HL-60 (cell line): ENCODE measurements around the gene ANGPTL1.

Source experiments
- POLR2AphosphoS5 ChIP-seq: IDR thresholded peaks from 2 replicates; pipeline ENCODE4 v1.6.1; 2012; ENCODE audit warnings: low read depth
- TF ChIP-seq, protein P1 (sequence below): IDR thresholded peaks from one replicate; pipeline ENCODE4 v1.5.1; 2011; ENCODE audit warnings: low read length, control low read depth, inconsistent platforms; ENCODE audit not compliant: insufficient read depth
- TF ChIP-seq, protein P2 (sequence below): IDR thresholded peaks from 2 replicates; pipeline ENCODE4 v1.6.1; 2012; ENCODE audit warnings: low read depth; ENCODE audit not compliant: insufficient replicate concordance

- TF ChIP-seq, protein P1, sequence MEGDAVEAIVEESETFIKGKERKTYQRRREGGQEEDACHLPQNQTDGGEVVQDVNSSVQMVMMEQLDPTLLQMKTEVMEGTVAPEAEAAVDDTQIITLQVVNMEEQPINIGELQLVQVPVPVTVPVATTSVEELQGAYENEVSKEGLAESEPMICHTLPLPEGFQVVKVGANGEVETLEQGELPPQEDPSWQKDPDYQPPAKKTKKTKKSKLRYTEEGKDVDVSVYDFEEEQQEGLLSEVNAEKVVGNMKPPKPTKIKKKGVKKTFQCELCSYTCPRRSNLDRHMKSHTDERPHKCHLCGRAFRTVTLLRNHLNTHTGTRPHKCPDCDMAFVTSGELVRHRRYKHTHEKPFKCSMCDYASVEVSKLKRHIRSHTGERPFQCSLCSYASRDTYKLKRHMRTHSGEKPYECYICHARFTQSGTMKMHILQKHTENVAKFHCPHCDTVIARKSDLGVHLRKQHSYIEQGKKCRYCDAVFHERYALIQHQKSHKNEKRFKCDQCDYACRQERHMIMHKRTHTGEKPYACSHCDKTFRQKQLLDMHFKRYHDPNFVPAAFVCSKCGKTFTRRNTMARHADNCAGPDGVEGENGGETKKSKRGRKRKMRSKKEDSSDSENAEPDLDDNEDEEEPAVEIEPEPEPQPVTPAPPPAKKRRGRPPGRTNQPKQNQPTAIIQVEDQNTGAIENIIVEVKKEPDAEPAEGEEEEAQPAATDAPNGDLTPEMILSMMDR = no peak
- TF ChIP-seq, protein P2, sequence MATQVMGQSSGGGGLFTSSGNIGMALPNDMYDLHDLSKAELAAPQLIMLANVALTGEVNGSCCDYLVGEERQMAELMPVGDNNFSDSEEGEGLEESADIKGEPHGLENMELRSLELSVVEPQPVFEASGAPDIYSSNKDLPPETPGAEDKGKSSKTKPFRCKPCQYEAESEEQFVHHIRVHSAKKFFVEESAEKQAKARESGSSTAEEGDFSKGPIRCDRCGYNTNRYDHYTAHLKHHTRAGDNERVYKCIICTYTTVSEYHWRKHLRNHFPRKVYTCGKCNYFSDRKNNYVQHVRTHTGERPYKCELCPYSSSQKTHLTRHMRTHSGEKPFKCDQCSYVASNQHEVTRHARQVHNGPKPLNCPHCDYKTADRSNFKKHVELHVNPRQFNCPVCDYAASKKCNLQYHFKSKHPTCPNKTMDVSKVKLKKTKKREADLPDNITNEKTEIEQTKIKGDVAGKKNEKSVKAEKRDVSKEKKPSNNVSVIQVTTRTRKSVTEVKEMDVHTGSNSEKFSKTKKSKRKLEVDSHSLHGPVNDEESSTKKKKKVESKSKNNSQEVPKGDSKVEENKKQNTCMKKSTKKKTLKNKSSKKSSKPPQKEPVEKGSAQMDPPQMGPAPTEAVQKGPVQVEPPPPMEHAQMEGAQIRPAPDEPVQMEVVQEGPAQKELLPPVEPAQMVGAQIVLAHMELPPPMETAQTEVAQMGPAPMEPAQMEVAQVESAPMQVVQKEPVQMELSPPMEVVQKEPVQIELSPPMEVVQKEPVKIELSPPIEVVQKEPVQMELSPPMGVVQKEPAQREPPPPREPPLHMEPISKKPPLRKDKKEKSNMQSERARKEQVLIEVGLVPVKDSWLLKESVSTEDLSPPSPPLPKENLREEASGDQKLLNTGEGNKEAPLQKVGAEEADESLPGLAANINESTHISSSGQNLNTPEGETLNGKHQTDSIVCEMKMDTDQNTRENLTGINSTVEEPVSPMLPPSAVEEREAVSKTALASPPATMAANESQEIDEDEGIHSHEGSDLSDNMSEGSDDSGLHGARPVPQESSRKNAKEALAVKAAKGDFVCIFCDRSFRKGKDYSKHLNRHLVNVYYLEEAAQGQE = no peak
- TF ChIP-seq POLR2AphosphoS5 = no peak
Observed at GRCh38 chr1:178898401-178898800, 27.5 kb upstream of the ANGPTL1 start.
